GM10248 (cell line): ENCODE measurements around the gene CBLB.
A peak's percentile ranks its signal among the peaks of the same experiment; 100 is the strongest.

Experiments used
- CTCF ChIA-PET: fragments of 300-600 bp; sonication (Branson Sonifier 250); formaldehyde crosslinking; extraction: SDS; loops from one replicate; lab custom pipeline; 2021; ENCODE audit warnings: antibody characterized with exemption; lab: Yijun Ruan, JAX
- POLR2A ChIA-PET: fragments of 350-650 bp; sonication (Branson Sonifier 250); formaldehyde crosslinking; extraction: SDS; loops from one replicate; lab custom pipeline; 2020; ENCODE audit warnings: antibody characterized with exemption; lab: Yijun Ruan, JAX
- DNase-seq: peaks from one replicate; pipeline ENCODE4 v3.0.0; 2012; ENCODE audit errors: extremely low spot score
- CTCF ChIP-seq: IDR thresholded peaks from 2 replicates; pipeline ENCODE4 v1.5.1; 2012; ENCODE audit warnings: mild to moderate bottlenecking, low read depth; ENCODE audit errors: extremely low read depth, missing control alignments, control extremely low read depth

CBLB gene

GRCh38 chr3:105868431-105868741 is 426 bp downstream of the CBLB start:
- POLR2A ChIA-PET = no interaction called here
- CTCF ChIA-PET = interaction anchor here (1.8 kb wide), 1 partner anchor 13 kb away, joined by 5 read pairs; no protein-coding TSS in a partner anchor
- DNase-seq = peak; percentile 26
- TF ChIP-seq CTCF = no peak

GRCh38 chr3:105867712-105868430 is 941 bp downstream of the CBLB start:
- ChIA-PET POLR2A (no interaction called here), CTCF (interaction anchor here (1.4 kb wide), 1 partner anchor 16 kb away, joined by 3 read pairs; no protein-coding TSS in a partner anchor)
- DNase-seq = no peak
- no peak for TF ChIP-seq CTCF

GRCh38 chr3:105866656-105867653 is 1.9 kb downstream of the CBLB start:
- TF ChIP-seq CTCF = no peak
- peak; percentile 36 for DNase-seq
- ChIA-PET CTCF (interaction anchor here (1.4 kb wide), 1 partner anchor 17 kb away, joined by 3 read pairs; no protein-coding TSS in a partner anchor), POLR2A (no interaction called here)

GRCh38 chr3:105865867-105866350 is 2.9 kb downstream of the CBLB start:
- POLR2A ChIA-PET = no interaction called here
- no peak for DNase-seq
- no peak for TF ChIP-seq CTCF
- CTCF ChIA-PET = no interaction called here

- ChIA-PET CTCF (interaction anchor here (1.1 kb wide), 2 partner anchors 19 to 25 kb away, joined by 3 read pairs; no protein-coding TSS in a partner anchor), POLR2A (no interaction called here)
- no peak for TF ChIP-seq CTCF
- no peak for DNase-seq
Observed at GRCh38 chr3:105865016-105865623, 3.7 kb downstream of the CBLB start.

- POLR2A ChIA-PET = no interaction called here
- no peak for DNase-seq
- no peak for TF ChIP-seq CTCF
- CTCF ChIA-PET = interaction anchor here (1.1 to 1.8 kb wide), 3 partner anchors 20 to 28 kb away, joined by 3 to 4 read pairs (median 3); no protein-coding TSS in a partner anchor
Observed at GRCh38 chr3:105864212-105864611, 4.6 kb downstream of the CBLB start.
